Activated CD8-positive, alpha-beta memory T cell treated with anti-CD3 and anti-CD28 coated beads for 36 hours (primary cell): ENCODE results near the gene KCNN3. TPM values are rescaled to one million over a fixed set of nuclear protein-coding genes. Genes with fewer than 3 reads are reported as not detected.

Experiments
- CTCF ChIA-PET: fragments of 350-600 bp; sonication (Branson Sonifier 250); formaldehyde crosslinking; loops from one replicate; lab custom pipeline; 2021; ENCODE audit warnings: antibody characterized with exemption; lab: Charles Lee
- POLR2A ChIA-PET: fragments of 350-600 bp; sonication (Branson Sonifier 250); formaldehyde crosslinking; loops from one replicate; lab custom pipeline; 2021; ENCODE audit warnings: antibody characterized with exemption; lab: Charles Lee
- total RNA-seq, 2 experiments: library from RNA; stranded (reverse); gene quantifications; one replicate each; pipeline ENCODE4 v1.2.3, GENCODE V29; 2021

The KCNN3 gene
- total RNA-seq, 2 experiments from 2014 or later: 0.10 to 0.30 TPM

GRCh38 chr1:154741741-154742495, 128.2 kb downstream of the KCNN3 start:
- ChIA-PET CTCF (interaction anchor here (0.7 to 1.9 kb wide), 3 partner anchors 17 to 25 kb away, joined by 3 to 5 read pairs (median 3); no protein-coding TSS in a partner anchor), POLR2A (no interaction called here)

GRCh38 chr1:154741327-154741726, 128.8 kb downstream of the KCNN3 start:
- CTCF ChIA-PET: interaction anchor here (0.7 to 1.1 kb wide), 3 partner anchors 7 to 25 kb away, joined by 3 read pairs; no protein-coding TSS in a partner anchor
- POLR2A ChIA-PET: no interaction called here

GRCh38 chr1:154739654-154740053, 130.4 kb downstream of the KCNN3 start:
- CTCF ChIA-PET: interaction anchor here (1.0 to 2.1 kb wide), 2 partner anchors 21 to 33 kb away, joined by 3 to 7 read pairs; no protein-coding TSS in a partner anchor
- POLR2A ChIA-PET: interaction anchor here (0.7 kb wide), 1 partner anchor 82 kb away, joined by 4 read pairs; no protein-coding TSS in a partner anchor

DNA sequence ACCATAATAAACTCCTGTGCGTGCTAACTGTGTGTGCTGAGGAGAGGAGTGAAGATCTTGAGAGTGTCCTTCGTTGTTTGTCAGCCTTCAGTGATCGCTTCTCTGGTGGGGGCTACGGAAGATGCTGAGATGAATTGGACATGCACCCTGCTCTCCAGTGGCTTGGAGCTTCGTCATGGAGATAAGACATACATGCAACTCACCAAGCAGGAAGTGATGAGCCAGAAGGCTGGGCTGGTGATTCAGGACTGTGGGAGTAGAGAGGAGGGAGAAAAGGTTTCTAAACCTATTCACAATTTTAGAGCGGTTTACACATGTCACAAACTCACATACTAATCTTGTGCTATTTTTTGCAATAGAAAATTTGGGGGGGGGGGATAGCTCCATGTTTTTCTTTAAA, 133.2 kb downstream of the KCNN3 start:
- CTCF ChIA-PET: interaction anchor here (0.8 to 1.2 kb wide), 3 partner anchors 8 to 130 kb away, joined by 3 read pairs; no protein-coding TSS in a partner anchor
- POLR2A ChIA-PET: interaction anchor here (0.6 kb wide), 1 partner anchor 49 kb away, joined by 3 read pairs; no protein-coding TSS in a partner anchor

- ChIA-PET POLR2A (no interaction called here), CTCF (interaction anchor here (0.5 kb wide), 1 partner anchor 125 kb away, joined by 3 read pairs; no protein-coding TSS in a partner anchor)
Measured at GRCh38 chr1:154735804-154736168, 134.3 kb downstream of the KCNN3 start.

- ChIA-PET CTCF (no interaction called here), POLR2A (no interaction called here)
Measured at GRCh38 chr1:154735061-154735803, 134.8 kb downstream of the KCNN3 start.

DNA sequence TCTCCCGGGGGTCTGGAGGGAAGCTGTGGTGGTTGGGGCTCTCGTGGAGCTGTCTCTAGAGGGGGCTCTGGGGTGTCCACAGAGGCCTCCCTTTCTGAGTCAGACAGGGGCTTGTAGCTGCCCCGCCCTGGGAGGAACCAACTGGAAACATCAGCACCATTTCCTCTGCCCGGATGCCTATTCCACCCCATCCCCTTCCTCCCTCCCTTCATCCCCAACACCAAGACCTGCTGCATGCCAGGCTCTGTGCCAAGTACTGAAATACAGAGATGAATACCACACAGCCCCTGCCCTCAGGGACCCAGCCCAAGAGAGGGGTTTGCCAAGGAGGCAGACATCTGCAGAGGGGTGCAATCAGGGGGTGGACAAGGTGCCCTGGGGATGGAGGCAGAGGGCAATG, 136.5 kb downstream of the KCNN3 start:
- POLR2A ChIA-PET: no interaction called here
- CTCF ChIA-PET: no interaction called here

DNA sequence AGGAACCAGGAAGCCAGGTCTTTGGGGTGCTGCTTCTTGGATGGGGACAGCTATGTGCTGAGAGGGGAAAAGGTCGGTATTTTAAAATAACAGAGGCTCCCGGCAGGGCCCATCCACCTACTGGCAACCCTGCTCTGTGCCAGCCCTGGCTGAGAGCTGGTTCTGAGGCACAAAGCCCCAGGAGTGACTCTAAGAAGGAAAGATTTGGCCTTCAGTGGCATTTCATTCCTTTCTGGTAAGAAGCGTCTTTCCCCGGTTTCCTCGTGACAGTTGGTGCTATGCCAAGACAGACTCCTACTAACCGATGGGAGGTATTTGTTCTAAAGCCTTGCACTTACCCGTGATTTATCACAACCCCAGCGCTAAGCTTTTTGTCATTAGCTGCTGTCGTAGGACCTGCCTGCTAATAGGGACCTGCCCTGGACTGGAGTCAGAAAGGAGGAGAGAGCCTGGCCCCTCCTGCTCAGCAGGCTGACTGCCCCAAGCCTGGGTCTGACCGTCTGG, 139.0 kb downstream of the KCNN3 start:
- ChIA-PET CTCF (interaction anchor here (1.2 kb wide), 1 partner anchor 15 kb away, joined by 3 read pairs; no protein-coding TSS in a partner anchor), POLR2A (no interaction called here)

GRCh38 chr1:154730259-154730658, 139.8 kb downstream of the KCNN3 start:
- ChIA-PET POLR2A (interaction anchor here (1.1 kb wide), 1 partner anchor 22 kb away, joined by 3 read pairs; no protein-coding TSS in a partner anchor), CTCF (interaction anchor here (1.1 to 1.2 kb wide), 2 partner anchors 15 to 30 kb away, joined by 3 read pairs; no protein-coding TSS in a partner anchor)

DNA sequence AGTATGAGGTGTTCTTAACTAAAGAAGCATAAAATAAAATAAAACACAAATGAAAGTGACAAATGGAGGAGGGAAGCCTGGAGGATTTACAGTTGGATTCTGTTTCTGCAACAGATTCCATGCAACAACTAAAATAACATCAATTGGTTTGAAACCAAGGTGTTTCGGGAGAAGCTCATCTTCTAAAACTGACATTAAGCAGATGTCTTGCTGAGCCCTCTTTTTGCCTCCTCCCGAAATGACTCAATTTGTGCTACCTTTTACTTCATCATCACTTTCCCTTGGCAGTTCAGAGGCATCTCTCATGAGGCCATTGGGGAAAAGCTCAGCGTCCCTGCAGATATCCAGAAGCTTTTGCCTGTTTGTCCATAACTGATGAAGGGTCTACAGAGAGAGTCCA, 140.5 kb downstream of the KCNN3 start:
- POLR2A ChIA-PET: interaction anchor here (0.9 to 1.1 kb wide), 2 partner anchors 21 to 31 kb away, joined by 3 read pairs; no protein-coding TSS in a partner anchor
- CTCF ChIA-PET: interaction anchor here (1.1 to 1.2 kb wide), 2 partner anchors 14 to 31 kb away, joined by 3 read pairs; no protein-coding TSS in a partner anchor

- POLR2A ChIA-PET: interaction anchor here (0.9 to 1.1 kb wide), 2 partner anchors 21 to 31 kb away, joined by 3 read pairs; no protein-coding TSS in a partner anchor
- CTCF ChIA-PET: no interaction called here
Measured at GRCh38 chr1:154729031-154729442, 141.0 kb downstream of the KCNN3 start.

GRCh38 chr1:154726896-154727753, 143.0 kb downstream of the KCNN3 start:
- ChIA-PET CTCF (no interaction called here), POLR2A (no interaction called here)

DNA sequence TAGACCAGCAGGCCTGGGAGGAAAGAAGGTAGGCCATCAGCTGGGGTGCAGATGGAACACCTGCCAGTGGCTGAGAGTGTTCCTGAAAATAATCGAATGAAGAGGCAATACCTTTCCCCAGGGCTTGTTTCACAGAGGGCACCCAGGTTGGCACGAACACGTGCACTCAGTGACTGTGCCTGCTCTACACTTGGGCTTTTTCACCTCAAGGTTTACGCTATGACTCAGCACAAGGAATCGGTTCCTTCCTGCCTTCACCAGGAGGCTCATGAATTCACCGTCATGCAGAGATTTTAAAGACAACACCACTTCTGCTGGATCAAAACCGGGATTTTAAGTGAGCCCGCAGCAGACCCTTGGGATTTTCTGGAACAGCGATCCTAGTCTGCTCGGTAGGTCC, 143.6 kb downstream of the KCNN3 start:
- POLR2A ChIA-PET: no interaction called here

GRCh38 chr1:154725865-154726264, 144.2 kb downstream of the KCNN3 start:
- ChIA-PET POLR2A (no interaction called here), CTCF (no interaction called here)

More for the DNA sequence above, 143.6 kb downstream of the KCNN3 start:
- CTCF ChIA-PET: no interaction called here

DNA sequence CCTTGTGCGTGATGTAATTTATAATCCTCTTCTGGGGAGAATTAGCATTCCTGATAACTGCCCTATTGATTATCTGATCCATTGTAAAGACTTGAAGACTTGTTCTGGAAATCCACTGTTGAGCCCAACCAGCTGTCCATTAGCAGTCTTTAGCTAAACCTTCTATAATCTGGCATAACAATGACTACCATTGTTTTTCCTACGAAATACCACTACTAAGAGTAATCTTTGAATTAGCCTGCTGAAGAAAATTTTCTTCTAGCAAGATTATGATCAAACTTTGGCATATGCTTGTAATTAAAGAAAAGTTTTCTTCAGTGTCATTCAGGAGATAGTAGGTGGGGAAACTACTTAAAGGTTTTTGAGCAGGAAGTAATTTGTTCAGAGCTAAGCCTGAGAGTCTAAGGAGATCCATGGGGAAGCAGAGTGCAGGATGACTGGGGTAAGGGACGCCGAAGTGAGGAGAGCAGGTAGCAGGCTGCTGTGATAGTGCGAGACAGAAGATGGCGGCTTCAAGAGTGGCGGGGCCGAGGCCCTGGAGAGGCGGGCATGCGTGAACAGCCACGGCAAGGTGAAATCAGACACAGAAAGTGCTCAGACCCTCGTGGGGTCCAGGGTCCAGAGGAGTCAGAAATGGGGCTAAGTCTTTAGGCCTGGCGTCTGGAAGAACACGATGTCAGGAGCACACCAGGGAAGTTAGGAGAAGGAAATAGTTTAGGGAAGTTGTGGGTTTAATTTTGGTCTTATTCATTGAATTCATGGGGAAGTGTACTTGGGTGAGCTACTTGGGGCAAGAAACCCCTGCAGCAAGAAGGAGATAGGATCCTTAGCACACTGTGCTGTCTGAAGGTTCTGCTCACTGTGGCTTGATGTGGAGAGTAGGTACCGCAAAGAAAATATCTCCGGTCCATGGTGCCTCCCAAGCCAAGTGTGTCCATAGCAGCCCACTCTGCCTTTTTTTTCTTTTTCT, 149.5 kb downstream of the KCNN3 start:
- ChIA-PET POLR2A (interaction anchor here (0.6 kb wide), 1 partner anchor 295 kb away, joined by 3 read pairs; no protein-coding TSS in a partner anchor), CTCF (interaction anchor here (0.6 to 1.1 kb wide), 3 partner anchors 65 to 137 kb away, joined by 3 to 4 read pairs (median 3); no protein-coding TSS in a partner anchor)

DNA sequence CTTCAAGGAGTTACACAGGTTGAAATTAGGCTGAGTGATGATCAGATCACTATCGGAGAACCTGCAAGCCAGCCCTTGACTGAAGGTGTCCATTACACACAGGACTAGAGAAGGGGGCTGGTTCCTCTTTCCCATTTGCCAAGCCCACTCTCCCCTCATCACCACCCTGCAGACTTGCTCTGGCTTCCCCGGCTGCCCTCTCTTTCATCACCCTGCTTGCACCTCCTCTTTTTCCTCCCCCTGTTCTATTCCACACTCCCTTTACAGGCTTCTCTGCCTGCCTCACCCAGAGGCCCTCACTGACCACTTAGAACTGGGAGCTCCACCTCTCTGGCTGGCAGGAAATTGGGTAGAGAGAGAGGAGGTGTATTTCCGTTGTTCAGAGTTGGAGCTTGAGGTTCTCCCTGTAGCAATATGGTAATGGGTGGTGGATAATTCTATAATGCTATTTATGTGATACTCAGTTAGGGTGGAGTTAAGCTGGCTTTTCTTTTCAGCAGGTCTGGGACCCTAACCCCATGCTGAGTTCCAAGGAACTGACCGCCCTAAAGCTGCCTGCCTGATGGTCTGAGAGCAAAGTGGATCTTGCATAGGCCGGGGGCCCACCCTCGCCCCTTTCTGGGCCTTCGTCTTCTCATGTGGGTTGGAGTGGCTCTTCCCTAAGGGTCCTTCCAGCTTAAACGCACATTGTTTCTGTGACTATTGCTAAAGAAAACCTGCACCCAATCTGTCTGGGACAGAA, 150.3 kb downstream of the KCNN3 start:
- ChIA-PET POLR2A (no interaction called here), CTCF (interaction anchor here (0.6 to 1.2 kb wide), 3 partner anchors 10 to 72 kb away, joined by 3 to 4 read pairs (median 4); no protein-coding TSS in a partner anchor)
